ENCODE results near the gene KLB.

- TF ChIP-seq ZNF274 (IDR thresholded peaks at IDR 0.05; ENCODE audit: low read depth, low read length) (no peak), YY1 (IDR thresholded peaks at IDR 0.05; ENCODE audit: insufficient read depth, insufficient read length) (no peak), SUZ12 (IDR thresholded peaks at IDR 0.05; ENCODE audit: extremely low read depth, insufficient read depth, insufficient read length) (no peak)
These were observed 40.3 kb downstream of the KLB start for GRCh38 chr4:39446842-39447573.
